HG02623 (cell line): ENCODE measurements around the gene RAB4A.
A peak's percentile ranks its signal among the peaks of the same experiment; 100 is the strongest.
"Not testable (repeated sequence)": the region's sequence is repeated elsewhere in the genome, so short reads cannot be mapped to it uniquely, and the experiment has no call there.

Experiments
- ATAC-seq: cut with Tn5 transposase; IDR thresholded peaks from one replicate; pipeline ENCODE4 v1.9.1; 2021; ENCODE audit warnings: moderate library complexity; ENCODE audit not compliant: unreplicated experiment

Gene RAB4A

DNA sequence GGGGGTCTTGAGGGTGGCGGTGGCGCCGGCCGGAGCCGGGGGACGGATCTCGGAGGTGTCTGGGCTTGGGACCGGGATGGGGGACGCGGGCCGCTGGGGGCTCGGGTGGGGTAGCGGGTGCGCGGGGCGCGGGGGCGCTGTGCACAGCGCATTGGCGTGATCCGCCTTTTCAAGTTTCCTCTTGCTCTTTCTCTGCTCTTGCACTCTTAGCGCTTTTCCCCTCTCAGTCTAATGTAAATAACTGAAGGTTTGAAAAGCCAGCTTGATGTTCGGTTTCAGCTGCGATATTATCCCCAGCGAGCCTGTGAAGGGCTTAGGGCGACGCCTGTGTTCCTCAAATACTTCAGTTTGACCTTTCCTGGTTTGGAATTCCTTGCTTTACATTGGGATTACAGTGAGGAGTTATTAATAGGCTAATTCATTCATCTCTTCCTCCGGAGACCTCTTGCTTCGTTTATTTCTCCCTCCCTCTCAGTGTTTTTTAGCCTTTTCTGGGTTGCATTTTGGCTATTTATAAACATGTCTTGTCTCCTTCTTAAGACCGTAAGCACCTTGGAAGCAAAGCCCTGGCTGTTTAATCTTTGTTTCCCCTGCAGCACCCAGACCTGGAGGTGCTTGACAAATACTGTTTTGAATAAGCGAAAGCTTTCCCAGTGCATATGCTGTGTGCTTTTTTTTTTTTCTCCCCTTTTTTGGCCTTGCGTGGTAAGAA, 693 bp downstream of the RAB4A start:
- peak; percentile 36 for ATAC-seq

DNA sequence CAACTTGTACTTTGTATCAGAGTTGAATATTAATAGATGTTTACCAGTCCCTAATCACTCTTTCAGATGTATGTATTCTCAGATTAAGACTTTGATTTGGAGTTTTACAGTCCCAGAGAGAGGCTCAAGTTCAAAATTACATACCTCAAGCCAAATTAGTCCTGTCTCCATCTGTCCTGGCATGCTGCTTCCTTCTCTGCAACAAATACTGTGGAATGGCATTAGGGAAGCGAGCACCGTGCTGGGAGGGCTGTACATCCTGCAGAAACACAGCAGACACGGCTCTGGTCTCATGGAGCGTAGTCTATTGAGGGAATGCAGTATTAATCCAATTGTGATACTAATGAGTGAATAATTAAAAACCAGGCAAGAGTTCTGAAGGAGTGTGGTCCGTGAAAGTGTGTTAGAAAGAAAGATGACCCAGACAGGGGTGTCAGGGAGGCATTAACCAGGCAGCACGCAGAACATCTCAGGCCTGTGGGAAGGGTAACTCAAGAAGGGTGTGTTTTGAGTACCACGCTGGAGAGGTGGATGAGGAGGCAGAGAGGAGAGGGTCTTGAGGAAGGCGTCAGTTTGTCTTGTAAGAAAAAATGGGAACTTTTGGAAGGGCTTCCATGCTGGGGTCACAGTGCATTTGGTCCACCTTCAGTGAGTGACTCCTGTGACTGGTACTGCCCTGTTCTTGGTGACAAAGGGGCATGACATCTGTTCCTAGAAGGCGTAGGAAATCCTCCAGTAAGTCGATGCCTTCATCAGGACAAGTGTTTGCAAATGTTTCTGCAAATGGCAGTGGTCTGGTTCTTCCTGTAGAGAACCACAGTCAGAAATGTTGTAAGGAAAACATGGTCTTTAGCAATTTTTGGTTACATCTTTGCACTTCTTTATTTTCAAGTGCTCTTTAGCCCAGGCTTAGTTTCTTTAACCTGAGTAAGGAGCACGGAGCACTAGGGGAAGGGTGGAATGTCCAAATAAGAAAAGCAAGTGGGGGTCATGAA, 1.6 kb downstream of the RAB4A start:
- no peak for ATAC-seq

GRCh38 chr1:229273507-229274232, 2.8 kb downstream of the RAB4A start:
- no peak for ATAC-seq

DNA sequence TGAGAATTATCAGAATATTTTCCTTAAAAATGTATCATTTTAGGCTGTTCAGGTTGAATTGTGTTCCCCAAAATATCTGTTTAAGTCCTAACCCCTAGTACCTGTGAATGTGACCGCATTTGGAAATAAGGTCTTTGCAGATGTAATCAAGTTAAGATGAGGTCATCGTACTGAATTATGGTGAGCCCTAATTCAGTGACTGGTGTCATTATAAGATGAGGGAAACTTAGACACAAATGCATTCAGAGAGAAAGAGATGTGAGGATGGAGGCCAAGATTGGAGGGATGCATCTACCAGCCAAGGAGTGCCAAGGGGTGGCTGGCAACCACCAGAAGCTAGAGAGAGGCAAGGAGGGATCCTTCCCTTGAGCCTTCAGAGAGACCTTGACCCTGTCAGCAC, 4.1 kb downstream of the RAB4A start:
- ATAC-seq = no peak

- ATAC-seq = no peak
These were observed 7.3 kb downstream of the RAB4A start for GRCh38 chr1:229278120-229278741.

DNA sequence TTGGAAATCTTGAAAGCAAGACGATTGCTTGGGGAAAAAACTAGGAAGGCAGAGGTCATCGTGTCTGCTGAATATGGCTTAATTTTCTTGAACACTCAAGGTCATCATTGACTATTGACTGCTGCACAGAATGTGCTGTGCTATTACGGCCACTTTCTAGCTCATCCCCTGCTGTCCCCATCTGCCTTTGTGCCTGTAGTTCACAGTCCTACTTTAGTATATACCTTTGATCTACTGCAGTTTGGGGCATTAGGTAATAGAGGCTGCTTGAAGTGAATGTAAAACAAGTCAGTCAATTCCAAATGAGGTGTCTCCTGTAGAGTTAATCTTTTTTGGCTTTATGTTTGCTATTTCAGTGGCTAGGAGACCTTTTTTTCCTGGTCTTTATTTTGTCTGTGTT, 8.3 kb downstream of the RAB4A start:
- no peak for ATAC-seq

GRCh38 chr1:229280037-229280828, 9.3 kb downstream of the RAB4A start:
- ATAC-seq = no peak

- no peak for ATAC-seq
These were observed 10.0 kb downstream of the RAB4A start for GRCh38 chr1:229280921-229281320.

DNA sequence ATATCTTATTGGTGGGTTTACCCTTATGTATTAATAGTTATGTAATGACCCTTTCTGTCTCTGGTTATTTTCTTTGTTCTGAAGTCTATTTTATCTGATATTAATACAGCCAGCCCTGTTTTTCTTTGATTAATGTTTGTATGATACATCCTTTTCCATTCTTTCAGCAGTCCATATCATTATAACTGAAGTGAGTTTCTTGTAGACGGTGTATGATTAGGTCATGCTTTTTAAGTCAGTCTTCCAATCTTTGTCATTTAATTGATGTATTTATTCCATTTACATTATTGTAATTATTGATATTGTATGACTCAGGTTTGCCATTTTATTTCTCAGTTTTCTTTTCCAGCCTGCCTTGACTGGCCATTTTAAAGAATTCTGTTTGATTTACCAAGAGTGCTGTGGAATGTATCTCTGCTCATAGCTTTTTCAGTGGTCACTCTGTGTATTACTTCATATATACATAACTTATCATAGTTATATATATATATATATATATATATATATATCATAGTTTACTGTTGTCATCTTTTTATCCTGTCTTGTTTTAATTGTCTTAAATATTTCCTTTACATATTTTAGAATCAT, 10.5 kb downstream of the RAB4A start:
- ATAC-seq = no peak

GRCh38 chr1:229282295-229282823, 11.4 kb downstream of the RAB4A start:
- no peak for ATAC-seq

GRCh38 chr1:229283183-229283611, 12.3 kb downstream of the RAB4A start:
- no peak for ATAC-seq

GRCh38 chr1:229284887-229285286, 14.0 kb downstream of the RAB4A start:
- ATAC-seq = no peak

- no peak for ATAC-seq
These were observed 14.5 kb downstream of the RAB4A start for GRCh38 chr1:229285440-229285839.

DNA sequence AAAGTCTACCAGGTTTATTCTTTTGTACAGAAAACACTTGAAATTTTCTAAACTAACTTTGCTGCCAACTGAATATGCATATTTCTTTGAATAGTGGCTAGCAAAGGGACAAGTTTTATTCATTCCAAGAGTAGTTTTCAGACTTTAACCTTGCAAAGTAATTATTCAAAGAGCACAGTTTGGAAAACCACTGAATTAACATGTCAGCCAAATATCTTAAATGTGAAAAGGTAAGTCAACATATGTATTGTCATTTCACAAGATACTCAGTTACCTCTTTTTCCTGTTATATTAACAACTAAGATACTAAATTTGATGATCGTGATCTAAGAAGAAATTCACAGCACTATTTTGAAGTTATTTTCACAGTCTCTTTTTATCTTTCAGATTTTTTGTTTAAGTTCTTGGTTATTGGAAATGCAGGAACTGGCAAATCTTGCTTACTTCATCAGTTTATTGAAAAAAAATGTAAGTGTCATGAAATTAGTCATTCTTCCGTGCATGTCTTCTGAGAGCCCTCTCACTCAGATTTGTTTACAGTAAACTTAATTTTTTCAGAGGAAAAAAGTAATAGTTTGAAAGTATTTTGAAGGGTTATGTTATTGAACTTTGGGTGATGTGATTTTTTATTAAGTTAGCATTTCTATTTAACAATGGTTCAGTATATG, 15.3 kb downstream of the RAB4A start:
- no peak for ATAC-seq

- no peak for ATAC-seq
These were observed 16.4 kb downstream of the RAB4A start for GRCh38 chr1:229287267-229287666.

GRCh38 chr1:229288516-229288915, 17.6 kb downstream of the RAB4A start:
- ATAC-seq = no peak

GRCh38 chr1:229291686-229292085, 20.8 kb downstream of the RAB4A start:
- ATAC-seq = not testable (repeated sequence)

DNA sequence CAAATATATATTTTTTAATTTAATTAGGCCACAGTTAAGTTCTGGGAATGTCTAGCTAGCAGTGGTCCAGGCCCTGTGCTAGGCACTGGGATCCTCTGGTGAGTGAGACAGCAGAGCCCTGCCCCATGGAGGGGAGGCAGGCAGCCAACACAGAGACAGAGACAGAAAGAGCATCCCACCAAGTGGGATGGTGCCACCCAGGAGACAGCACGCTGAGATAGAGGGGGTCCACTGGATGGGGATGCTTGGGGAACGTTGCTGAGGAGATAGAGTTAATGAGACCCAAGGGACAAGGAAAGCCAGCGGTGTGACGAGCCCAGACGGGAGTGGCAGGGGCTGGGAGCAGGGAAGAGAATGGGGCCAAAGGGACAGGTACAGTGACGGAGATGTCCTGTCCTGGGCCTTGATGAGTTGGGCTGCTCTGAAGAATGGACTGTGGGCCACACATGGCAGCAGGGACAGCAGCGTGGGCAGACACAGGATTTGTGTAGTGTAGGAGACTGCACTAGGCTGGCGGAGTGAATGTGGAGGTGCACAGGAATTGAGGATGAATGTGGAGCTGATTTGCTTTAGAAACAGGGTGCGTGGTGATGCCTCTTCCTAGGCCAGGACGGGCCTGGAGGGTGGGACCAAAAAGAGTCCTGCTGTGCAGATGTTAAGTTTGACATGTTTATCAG, 22.8 kb downstream of the RAB4A start:
- no peak for ATAC-seq
